Measurements from ENCODE around the gene IYD.

The IYD gene

GRCh38 chr6:150413781-150414281 is 45.0 kb downstream of the IYD start:
- Histone ChIP-seq H3K4me1 (ENCODE audit: control insufficient read depth, insufficient read depth, low read length) (peaks cover 34% of the 10 kb centered on the region), H3K27ac (ENCODE audit: extremely low read depth, low read depth, low read length) (no peak overlapping the region), H3K4me3 (ENCODE audit: low read depth, low read length) (no peak overlapping the region), H3K9me3 (ENCODE audit: control insufficient read depth, insufficient read depth, low read depth, low read length) (no peaks in the 10 kb centered on the region), H3K36me3 (ENCODE audit: control insufficient read depth in 2 of 2, insufficient read depth in 1 of 2, low read length in 2 of 2) (no peaks in the 10 kb centered on the region)
- TF ChIP-seq ZNF266 (tag by site-specific recombination; IDR thresholded peaks at IDR 0.05; ENCODE audit: low read depth) = no peak
- TF ChIP-seq ZBTB17 (tag by site-specific recombination; IDR thresholded peaks at IDR 0.05) = peak; percentile 40
- TF ChIP-seq ZNF76 (tag by site-specific recombination; IDR thresholded peaks at IDR 0.05; ENCODE audit: borderline replicate concordance, low read depth) = no peak
- peak; percentile 87 for TF ChIP-seq OSR2 (tag by site-specific recombination; IDR thresholded peaks at IDR 0.05)
- no peak for TF ChIP-seq ZNF366 (tag by site-specific recombination; conservative IDR thresholded peaks at IDR 0.05)
- 0 out of 2 replicates have a peak, but pooled peaks have one; percentile 24 for TF ChIP-seq ZNF660 (tag by site-specific recombination; IDR thresholded peaks at IDR 0.05)
- peak; percentile 96 for TF ChIP-seq KLF1 (tag by site-specific recombination; IDR thresholded peaks at IDR 0.05)
- peak; percentile 50 for TF ChIP-seq PRDM10 (tag by site-specific recombination; IDR thresholded peaks at IDR 0.05)
- TF ChIP-seq ZBTB20 (tag by site-specific recombination; IDR thresholded peaks at IDR 0.05) = peak; percentile 93
- TF ChIP-seq ZNF248 (tag by site-specific recombination; IDR thresholded peaks at IDR 0.05) = no peak
- TF ChIP-seq ZBTB48 (tag by site-specific recombination; IDR thresholded peaks at IDR 0.05) = 0 out of 2 replicates have a peak, but pooled peaks have one; percentile 50
- no peak for TF ChIP-seq ZNF596 (tag by site-specific recombination; IDR thresholded peaks at IDR 0.05)
- peak; percentile 75 for TF ChIP-seq KLF17 (tag by site-specific recombination; IDR thresholded peaks at IDR 0.05)
- no peak for TF ChIP-seq ZNF610 (tag by site-specific recombination; IDR thresholded peaks at IDR 0.05; ENCODE audit: borderline replicate concordance)
- no peak for TF ChIP-seq ZSCAN23 (tag by site-specific recombination; IDR thresholded peaks at IDR 0.05)
- TF ChIP-seq ZNF146 (tag by site-specific recombination; IDR thresholded peaks at IDR 0.05) = no peak
- POLR2A ChIA-PET = no interaction called here
- CTCF ChIA-PET = no interaction called here

- Histone ChIP-seq H3K4me3 (ENCODE audit: low read depth, low read length) (no peak overlapping the region), H3K36me3 (ENCODE audit: control insufficient read depth in 2 of 2, insufficient read depth in 1 of 2, low read length in 2 of 2) (no peaks in the 10 kb centered on the region), H3K27ac (ENCODE audit: extremely low read depth, low read depth, low read length) (no peak overlapping the region), H3K9me3 (ENCODE audit: control insufficient read depth, insufficient read depth, low read depth, low read length) (no peaks in the 10 kb centered on the region), H3K4me1 (ENCODE audit: control insufficient read depth, insufficient read depth, low read length) (peaks cover 11% of the 10 kb centered on the region)
- ChIA-PET CTCF (interaction anchor here (0.6 to 4.8 kb wide), 10 partner anchors 20 to 908 kb away, joined by 3 to 168 read pairs (median 6); partner anchors contain the start of gene PLEKHG1), POLR2A (no interaction called here)
- TF ChIP-seq ELK4 (IDR thresholded peaks at IDR 0.05; ENCODE audit: borderline replicate concordance, low read depth, low read length) (no peak), ZNF302 (tag by site-specific recombination; IDR thresholded peaks at IDR 0.05; ENCODE audit: low read depth) (no peak), ZNF707 (tag by site-specific recombination; IDR thresholded peaks at IDR 0.05) (no peak), ZNF311 (tag by site-specific recombination; IDR thresholded peaks at IDR 0.05; ENCODE audit: borderline replicate concordance) (no peak), ZNF202 (tag by site-specific recombination; IDR thresholded peaks at IDR 0.05; ENCODE audit: borderline replicate concordance) (no peak), GFI1B (tag by site-specific recombination; IDR thresholded peaks at IDR 0.05) (no peak), ZSCAN4 (tag by site-specific recombination; IDR thresholded peaks at IDR 0.05) (no peak), ZNF571 (tag by site-specific recombination; IDR thresholded peaks at IDR 0.05) (no peak), REST (tag by site-specific recombination; IDR thresholded peaks at IDR 0.05) (no peak), ZXDB (tag by site-specific recombination; IDR thresholded peaks at IDR 0.05) (no peak)
Measured at GRCh38 chr6:150416128-150416527, 47.3 kb downstream of the IYD start.

Data from HEK293 (cell line).